HEK293T (cell line): ENCODE data around the gene SRPK1.

Source experiments
- CTCF ChIA-PET: fragments of 350-600 bp; formaldehyde crosslinking; extraction: SDS; loops from one replicate; lab custom pipeline; 2021; ENCODE audit warnings: antibody characterized with exemption, inconsistent platforms; lab: Yijun Ruan, JAX
- POLR2A ChIA-PET: fragments of 350-600 bp; formaldehyde crosslinking; extraction: SDS; loops from one replicate; lab custom pipeline; 2020; ENCODE audit warnings: antibody characterized with exemption, inconsistent platforms; lab: Yijun Ruan, JAX
- DNase-seq: peaks from one replicate; pipeline ENCODE4 v3.0.0; 2012; ENCODE audit warnings: mixed read lengths; ENCODE audit errors: extremely low spot score
- ARNT ChIP-seq: fragments of 450-650 bp; IDR thresholded peaks from 2 replicates; pipeline ENCODE4 v1.6.1; 2017; ENCODE audit warnings: mild to moderate bottlenecking
- BHLHE40 ChIP-seq: fragments of 450-650 bp; IDR thresholded peaks from 2 replicates; pipeline ENCODE4 v1.6.1; 2016; ENCODE audit warnings: mild to moderate bottlenecking, moderate library complexity, borderline replicate concordance
- CTBP1 ChIP-seq: fragments of 450-650 bp; IDR thresholded peaks from 2 replicates; pipeline ENCODE4 v1.6.1; 2016; ENCODE audit warnings: borderline replicate concordance
- ELF4 ChIP-seq: fragments of 450-650 bp; IDR thresholded peaks from 2 replicates; pipeline ENCODE4 v1.6.1; 2017; ENCODE audit warnings: antibody characterized with exemption
- FOXA1 ChIP-seq: fragments of 450-650 bp; IDR thresholded peaks from 2 replicates; pipeline ENCODE4 v1.6.1; 2016; ENCODE audit warnings: mild to moderate bottlenecking
- FOXK2 ChIP-seq: fragments of 450-650 bp; IDR thresholded peaks from 2 replicates; pipeline ENCODE4 v1.6.1; 2016; ENCODE audit warnings: mild to moderate bottlenecking
- FOXM1 ChIP-seq: fragments of 450-650 bp; IDR thresholded peaks from 2 replicates; pipeline ENCODE4 v1.6.1; 2017; ENCODE audit warnings: mild to moderate bottlenecking, borderline replicate concordance
- HDGF ChIP-seq: fragments of 450-650 bp; IDR thresholded peaks from 2 replicates; pipeline ENCODE4 v1.6.1; 2017; ENCODE audit warnings: antibody characterized with exemption, borderline replicate concordance
- L3MBTL2 ChIP-seq: fragments of 450-650 bp; conservative IDR thresholded peaks from 2 replicates; pipeline ENCODE4 v1.6.1; 2016; ENCODE audit warnings: mild to moderate bottlenecking
- LEF1 ChIP-seq: fragments of 450-650 bp; IDR thresholded peaks from 2 replicates; pipeline ENCODE4 v1.6.1; 2017; ENCODE audit warnings: mild to moderate bottlenecking, borderline replicate concordance
- NFRKB ChIP-seq: fragments of 450-650 bp; IDR thresholded peaks from 2 replicates; pipeline ENCODE4 v1.6.1; 2016; ENCODE audit warnings: mild to moderate bottlenecking, moderate library complexity
- PKNOX1 ChIP-seq: fragments of 450-650 bp; IDR thresholded peaks from 2 replicates; pipeline ENCODE4 v1.6.1; 2016
- SP1 ChIP-seq: fragments of 450-650 bp; IDR thresholded peaks from 2 replicates; pipeline ENCODE4 v1.6.1; 2017
- SUZ12 ChIP-seq: fragments of 450-650 bp; IDR thresholded peaks from 2 replicates; pipeline ENCODE4 v1.6.1; 2016; ENCODE audit warnings: mild to moderate bottlenecking
- TARDBP ChIP-seq: fragments of 450-650 bp; IDR thresholded peaks from 2 replicates; pipeline ENCODE4 v1.6.1; 2016
- ZNF384 ChIP-seq: fragments of 450-650 bp; IDR thresholded peaks from 2 replicates; pipeline ENCODE4 v1.6.1; 2016

SRPK1 gene

GRCh38 chr6:35823601-35824000 lies 97.3 kb downstream of the SRPK1 start:
- no peak for TF ChIP-seq SUZ12
- no peak for TF ChIP-seq FOXM1
- no peak for TF ChIP-seq NFRKB
- no peak for TF ChIP-seq SP1
- TF ChIP-seq CTBP1: no peak
- no peak for TF ChIP-seq ZNF384
- no peak for TF ChIP-seq ELF4
- TF ChIP-seq LEF1: no peak
- no peak for TF ChIP-seq FOXA1
- no peak for TF ChIP-seq TARDBP
- no peak for TF ChIP-seq FOXK2
- no peak for TF ChIP-seq BHLHE40
- no peak for TF ChIP-seq PKNOX1
- no peak for TF ChIP-seq HDGF
- no peak for TF ChIP-seq ARNT
- no peak for TF ChIP-seq L3MBTL2

GRCh38 chr6:35817515-35817914 lies 103.4 kb downstream of the SRPK1 start:
- no peak for TF ChIP-seq TARDBP
- TF ChIP-seq PKNOX1: no peak
- TF ChIP-seq NFRKB: no peak
- no peak for TF ChIP-seq L3MBTL2
- TF ChIP-seq FOXA1: no peak
- TF ChIP-seq BHLHE40: no peak
- no peak for TF ChIP-seq FOXK2
- TF ChIP-seq HDGF: no peak
- TF ChIP-seq CTBP1: no peak
- TF ChIP-seq ELF4: no peak
- no peak for TF ChIP-seq SP1
- no peak for TF ChIP-seq FOXM1
- no peak for TF ChIP-seq SUZ12
- TF ChIP-seq ZNF384: no peak
- no peak for TF ChIP-seq LEF1
- TF ChIP-seq ARNT: no peak
- CTCF ChIA-PET: no interaction called here
- no peak for DNase-seq
- POLR2A ChIA-PET: no interaction called here

More at GRCh38 chr6:35823601-35824000, 97.3 kb downstream of the SRPK1 start:
- ChIA-PET POLR2A (no interaction called here), CTCF (no interaction called here)
- no peak for DNase-seq

GRCh38 chr6:35811699-35811995 lies 109.3 kb downstream of the SRPK1 start:
- TF ChIP-seq HDGF (no peak), SUZ12 (no peak), ELF4 (no peak), BHLHE40 (no peak), FOXK2 (no peak), SP1 (no peak), PKNOX1 (no peak), LEF1 (no peak), FOXA1 (no peak), FOXM1 (no peak), ARNT (no peak), TARDBP (no peak), L3MBTL2 (no peak), CTBP1 (no peak)
- POLR2A ChIA-PET: interaction anchor here (0.6 kb wide), 1 partner anchor 1486 kb away, joined by 4 read pairs; no protein-coding TSS in a partner anchor
- CTCF ChIA-PET: no interaction called here
- no peak for DNase-seq

GRCh38 chr6:35810971-35811698 lies 109.8 kb downstream of the SRPK1 start:
- no peak for DNase-seq
- POLR2A ChIA-PET: no interaction called here
- no peak for TF ChIP-seq NFRKB
- TF ChIP-seq SP1: no peak
- CTCF ChIA-PET: no interaction called here

GRCh38 chr6:35809809-35810208 lies 111.1 kb downstream of the SRPK1 start:
- TF ChIP-seq ZNF384: no peak
- no peak for TF ChIP-seq ELF4
- TF ChIP-seq TARDBP: no peak
- TF ChIP-seq FOXM1: no peak
- TF ChIP-seq ARNT: no peak
- TF ChIP-seq SUZ12: no peak
- TF ChIP-seq L3MBTL2: no peak
- TF ChIP-seq CTBP1: no peak
- no peak for TF ChIP-seq PKNOX1
- TF ChIP-seq BHLHE40: no peak
- ChIA-PET CTCF (no interaction called here), POLR2A (no interaction called here)
- no peak for DNase-seq

GRCh38 chr6:35808688-35809087 lies 112.2 kb downstream of the SRPK1 start:
- TF ChIP-seq ELF4 (no peak), FOXM1 (no peak), FOXA1 (no peak), FOXK2 (no peak), HDGF (no peak)
- CTCF ChIA-PET: no interaction called here
- DNase-seq: no peak
- POLR2A ChIA-PET: no interaction called here
